Panc1 (cell line): ENCODE data around the gene ADAP2. TPM values are rescaled to one million over a fixed set of nuclear protein-coding genes. Genes with fewer than 3 reads are reported as not detected.

Experiments used
- ATAC-seq: fragments of 200-7000 bp; cut with Tn5 transposase; 2 replicates; pipeline ENCODE4 v1.9.1; 2020; ENCODE audit warnings: mild to moderate bottlenecking, moderate library complexity
- BruUV-seq: library from RNA; stranded (reverse); fragments of 400-500 nt; replicated peaks from 2 replicates; lab custom pipeline; 2021; lab: Mats Ljungman, UMichigan
- CTCF ChIA-PET: fragments of 300-600 bp; sonication (Branson Sonifier 250); formaldehyde crosslinking; loops from one replicate; lab custom pipeline; 2022; ENCODE audit warnings: antibody characterized with exemption; lab: Charles Lee
- POLR2A ChIA-PET: fragments of 300-600 bp; sonication (Branson Sonifier 250); formaldehyde crosslinking; loops from one replicate; lab custom pipeline; 2022; ENCODE audit warnings: antibody characterized with exemption; lab: Charles Lee
- DNase-seq: peaks from one replicate; pipeline ENCODE4 v3.0.0-alpha.2; 2010; ENCODE audit warnings: low read depth, low spot score
- H3K27ac ChIP-seq: 2 replicates; pipeline ENCODE4 v1.5.1; 2011; ENCODE audit warnings: mild to moderate bottlenecking, low read length, inconsistent platforms
- H3K27me3 ChIP-seq: fragments of 200-500 bp; sonication (Bioruptor generic); 2 replicates; pipeline ENCODE4 v1.6.0; 2014; ENCODE audit warnings: low read length, inconsistent platforms; ENCODE audit not compliant: control insufficient read depth, insufficient read depth
- H3K36me3 ChIP-seq: fragments of 200-500 bp; sonication (Bioruptor generic); 2 replicates; pipeline ENCODE4 v1.5.1; 2014; ENCODE audit warnings: inconsistent platforms, mild to moderate bottlenecking, low read length, moderate library complexity; ENCODE audit not compliant: control insufficient read depth, insufficient read depth
- H3K4me1 ChIP-seq: 2 replicates; pipeline ENCODE4 v1.5.1; 2011; ENCODE audit warnings: inconsistent platforms, mild to moderate bottlenecking, low read length, moderate library complexity; ENCODE audit not compliant: control insufficient read depth, insufficient read depth
- H3K4me3 ChIP-seq, 2 experiments: 2 replicates each; pipeline ENCODE4 v1.5.1; 2011 to 2012; ENCODE audit warnings: low read depth in 2 of 2, low read length in 2 of 2, mild to moderate bottlenecking in 2 of 2, inconsistent platforms in 1 of 2, moderate library complexity in 1 of 2
- H3K9me3 ChIP-seq: fragments of 200-500 bp; sonication (Bioruptor generic); 2 replicates; pipeline ENCODE4 v1.5.1; 2014; ENCODE audit warnings: low read depth, mild to moderate bottlenecking, inconsistent platforms, low read length, moderate library complexity; ENCODE audit not compliant: control insufficient read depth, insufficient read depth
- POLR2AphosphoS5 ChIP-seq: IDR thresholded peaks from 2 replicates; pipeline ENCODE4 v1.6.1; 2012; ENCODE audit warnings: mild to moderate bottlenecking, low read depth, low read length, moderate library complexity
- SIN3A ChIP-seq: IDR thresholded peaks from 2 replicates; pipeline ENCODE4 v1.6.1; 2012; ENCODE audit warnings: low read depth, mild to moderate bottlenecking, low read length, moderate library complexity, borderline replicate concordance; ENCODE audit not compliant: insufficient read depth
- TCF7L2 ChIP-seq: IDR thresholded peaks from 2 replicates; pipeline ENCODE4 v1.6.1; 2011; ENCODE audit warnings: mild to moderate bottlenecking, low read depth, low read length, inconsistent platforms
- in situ Hi-C: cut with HindIII; loops from 2 replicates; pipeline ENCODE4 v1.10.0; 2016; ENCODE audit warnings: low sequenced_read_pairs, low pct_unique_long_range_greater_than_20kb
- intact Hi-C: fragments of 100-400 bp; cut with micrococcal nuclease; formaldehyde crosslinking; loops from one replicate; pipeline ENCODE4 v1.10.0; 2022; ENCODE audit not compliant: unreplicated experiment
- total RNA-seq: library from RNA; stranded (reverse); gene quantifications from one replicate; pipeline ENCODE4 v1.2.1, GENCODE V29; 2021; ENCODE audit not compliant: unreplicated experiment
- TF ChIP-seq, protein P1 (sequence below): fragments of 450-650 bp; IDR thresholded peaks from 2 replicates; pipeline ENCODE4 v1.5.1; 2017; ENCODE audit warnings: mild to moderate bottlenecking
- TF ChIP-seq, protein P2 (sequence below), 2 experiments: IDR thresholded peaks; 2 replicates each; pipeline ENCODE4 v1.6.1; 2011 to 2012; ENCODE audit warnings: low read depth in 2 of 2, control low read depth in 1 of 2, low read length in 1 of 2, mild to moderate bottlenecking in 1 of 2, moderate library complexity in 1 of 2; ENCODE audit not compliant: insufficient read depth in 1 of 2

The ADAP2 gene
- total RNA-seq, 1 experiment from 2014 or later = 2.4 TPM

GRCh38 chr17:30990458-30990857 is 68.7 kb downstream of the ADAP2 start:
- no peaks in the 10 kb centered on the region for H3K36me3 ChIP-seq
- no peaks in the 10 kb centered on the region for H3K9me3 ChIP-seq
- POLR2A ChIA-PET = no interaction called here
- ATAC-seq (no peak), DNase-seq (no peak)
- intact Hi-C loops (no loop called here), in situ Hi-C loops (no loop called here)
- no peaks in the 10 kb centered on the region for H3K27me3 ChIP-seq
- CTCF ChIA-PET = no interaction called here
- no peak for TF ChIP-seq SIN3A
- TF ChIP-seq, protein P1, sequence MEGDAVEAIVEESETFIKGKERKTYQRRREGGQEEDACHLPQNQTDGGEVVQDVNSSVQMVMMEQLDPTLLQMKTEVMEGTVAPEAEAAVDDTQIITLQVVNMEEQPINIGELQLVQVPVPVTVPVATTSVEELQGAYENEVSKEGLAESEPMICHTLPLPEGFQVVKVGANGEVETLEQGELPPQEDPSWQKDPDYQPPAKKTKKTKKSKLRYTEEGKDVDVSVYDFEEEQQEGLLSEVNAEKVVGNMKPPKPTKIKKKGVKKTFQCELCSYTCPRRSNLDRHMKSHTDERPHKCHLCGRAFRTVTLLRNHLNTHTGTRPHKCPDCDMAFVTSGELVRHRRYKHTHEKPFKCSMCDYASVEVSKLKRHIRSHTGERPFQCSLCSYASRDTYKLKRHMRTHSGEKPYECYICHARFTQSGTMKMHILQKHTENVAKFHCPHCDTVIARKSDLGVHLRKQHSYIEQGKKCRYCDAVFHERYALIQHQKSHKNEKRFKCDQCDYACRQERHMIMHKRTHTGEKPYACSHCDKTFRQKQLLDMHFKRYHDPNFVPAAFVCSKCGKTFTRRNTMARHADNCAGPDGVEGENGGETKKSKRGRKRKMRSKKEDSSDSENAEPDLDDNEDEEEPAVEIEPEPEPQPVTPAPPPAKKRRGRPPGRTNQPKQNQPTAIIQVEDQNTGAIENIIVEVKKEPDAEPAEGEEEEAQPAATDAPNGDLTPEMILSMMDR = no peak
- TF ChIP-seq TCF7L2 = no peak
- TF ChIP-seq, protein P2, sequence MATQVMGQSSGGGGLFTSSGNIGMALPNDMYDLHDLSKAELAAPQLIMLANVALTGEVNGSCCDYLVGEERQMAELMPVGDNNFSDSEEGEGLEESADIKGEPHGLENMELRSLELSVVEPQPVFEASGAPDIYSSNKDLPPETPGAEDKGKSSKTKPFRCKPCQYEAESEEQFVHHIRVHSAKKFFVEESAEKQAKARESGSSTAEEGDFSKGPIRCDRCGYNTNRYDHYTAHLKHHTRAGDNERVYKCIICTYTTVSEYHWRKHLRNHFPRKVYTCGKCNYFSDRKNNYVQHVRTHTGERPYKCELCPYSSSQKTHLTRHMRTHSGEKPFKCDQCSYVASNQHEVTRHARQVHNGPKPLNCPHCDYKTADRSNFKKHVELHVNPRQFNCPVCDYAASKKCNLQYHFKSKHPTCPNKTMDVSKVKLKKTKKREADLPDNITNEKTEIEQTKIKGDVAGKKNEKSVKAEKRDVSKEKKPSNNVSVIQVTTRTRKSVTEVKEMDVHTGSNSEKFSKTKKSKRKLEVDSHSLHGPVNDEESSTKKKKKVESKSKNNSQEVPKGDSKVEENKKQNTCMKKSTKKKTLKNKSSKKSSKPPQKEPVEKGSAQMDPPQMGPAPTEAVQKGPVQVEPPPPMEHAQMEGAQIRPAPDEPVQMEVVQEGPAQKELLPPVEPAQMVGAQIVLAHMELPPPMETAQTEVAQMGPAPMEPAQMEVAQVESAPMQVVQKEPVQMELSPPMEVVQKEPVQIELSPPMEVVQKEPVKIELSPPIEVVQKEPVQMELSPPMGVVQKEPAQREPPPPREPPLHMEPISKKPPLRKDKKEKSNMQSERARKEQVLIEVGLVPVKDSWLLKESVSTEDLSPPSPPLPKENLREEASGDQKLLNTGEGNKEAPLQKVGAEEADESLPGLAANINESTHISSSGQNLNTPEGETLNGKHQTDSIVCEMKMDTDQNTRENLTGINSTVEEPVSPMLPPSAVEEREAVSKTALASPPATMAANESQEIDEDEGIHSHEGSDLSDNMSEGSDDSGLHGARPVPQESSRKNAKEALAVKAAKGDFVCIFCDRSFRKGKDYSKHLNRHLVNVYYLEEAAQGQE (IDR thresholded peaks at IDR 0.05; ENCODE audit: insufficient read depth in 1 of 2, low read depth in 2 of 2, low read length in 1 of 2) = no peak
- no peak for TF ChIP-seq POLR2AphosphoS5
- H3K4me3 ChIP-seq = no peak overlapping the region
- no peaks in the 10 kb centered on the region for H3K4me1 ChIP-seq
- no TSS peak for BruUV-seq
- H3K27ac ChIP-seq = no peak overlapping the region

GRCh38 chr17:30992551-30992950 is 70.8 kb downstream of the ADAP2 start:
- ChIA-PET CTCF (no interaction called here), POLR2A (no interaction called here)
- Histone ChIP-seq H3K27me3 (no peaks in the 10 kb centered on the region), H3K4me1 (no peaks in the 10 kb centered on the region), H3K9me3 (no peaks in the 10 kb centered on the region), H3K4me3 (no peak overlapping the region), H3K27ac (no peak overlapping the region), H3K36me3 (no peaks in the 10 kb centered on the region)
- no peak for ATAC-seq
- intact Hi-C loops = no loop called here
- in situ Hi-C loops = no loop called here
- no peak for DNase-seq
- TF ChIP-seq POLR2AphosphoS5 (no peak), TCF7L2 (no peak)
- TF ChIP-seq, protein P1 = no peak
- TF ChIP-seq, protein P2 (IDR thresholded peaks at IDR 0.05; ENCODE audit: insufficient read depth in 1 of 2, low read depth in 2 of 2, low read length in 1 of 2) = no peak
- BruUV-seq = no TSS peak
